Measurements from ENCODE around the gene LMNTD2.

Gene LMNTD2

DNA sequence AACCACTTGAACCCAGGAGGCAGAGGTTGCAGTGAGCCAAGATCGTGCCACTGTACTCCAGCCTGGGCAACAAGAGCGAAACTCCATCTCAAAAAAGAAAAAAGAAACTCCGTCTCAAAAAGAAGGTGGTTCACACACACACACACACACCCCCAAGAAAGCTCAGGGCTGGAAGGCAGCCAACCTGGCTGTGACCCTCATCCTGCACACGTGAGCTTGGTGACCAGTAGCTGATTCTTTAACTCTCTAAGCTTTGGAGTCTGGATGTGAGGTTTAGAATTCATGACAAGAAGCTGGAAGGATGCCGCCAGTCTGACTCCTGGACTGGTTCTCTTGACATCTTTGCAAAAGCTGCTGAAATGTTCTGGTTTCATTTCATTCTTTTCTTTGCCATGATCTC, 51.6 kb downstream of the LMNTD2 start:
- DNase-seq = no peak

GRCh38 chr11:507727-508515, 52.6 kb downstream of the LMNTD2 start:
- no peak for DNase-seq

- peak; percentile 89 for DNase-seq
These were observed 53.4 kb downstream of the LMNTD2 start, which contains the start of gene RNH1 for GRCh38 chr11:506995-507726. Gene RNH1, minus strand, starts transcription at chr11:507242. Its CDS starts 5,080 bp downstream, at chr11:502162.

- peak; percentile 89 for DNase-seq
These were observed 54.1 kb downstream of the LMNTD2 start for GRCh38 chr11:506238-506994.

DNA sequence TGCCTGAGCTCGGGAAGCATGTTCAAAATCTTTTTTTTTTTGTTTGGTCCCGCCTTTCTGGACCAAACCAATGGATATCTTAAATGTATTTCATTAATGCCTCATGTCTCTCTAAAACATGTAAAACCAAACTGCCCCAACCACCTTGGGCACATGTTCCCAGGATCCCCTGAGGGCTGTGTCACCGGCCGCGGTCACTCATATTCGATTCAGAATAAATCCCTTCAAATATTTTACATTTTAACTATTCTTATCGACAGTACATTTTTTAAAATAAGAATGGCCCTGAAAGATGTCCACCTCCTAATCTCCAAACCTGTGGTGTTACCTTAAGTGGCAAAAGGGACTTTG, 55.6 kb downstream of the LMNTD2 start:
- DNase-seq = no peak

Measured in kidney glomerular epithelial cell (primary cell).